GM18507 (cell line): ENCODE results near the gene CACNG4.
"Not testable (repeated sequence)": the region's sequence is repeated elsewhere in the genome, so short reads cannot be mapped to it uniquely, and the experiment has no call there.

Experiments used
- DNase-seq: peaks from one replicate; pipeline ENCODE4 v3.0.0; 2011; ENCODE audit warnings: low read depth; ENCODE audit not compliant: insufficient read length; ENCODE audit errors: extremely low spot score
- FAIRE-seq: peaks from 2 replicates; lab custom pipeline; 2011; peaks lifted over from hg19 to GRCh38; lab: Jason Lieb, UNC

CACNG4 gene

GRCh38 chr17:66957951-66958579 is 6.4 kb upstream of the CACNG4 start:
- FAIRE-seq (no peak), DNase-seq (no peak)

DNA sequence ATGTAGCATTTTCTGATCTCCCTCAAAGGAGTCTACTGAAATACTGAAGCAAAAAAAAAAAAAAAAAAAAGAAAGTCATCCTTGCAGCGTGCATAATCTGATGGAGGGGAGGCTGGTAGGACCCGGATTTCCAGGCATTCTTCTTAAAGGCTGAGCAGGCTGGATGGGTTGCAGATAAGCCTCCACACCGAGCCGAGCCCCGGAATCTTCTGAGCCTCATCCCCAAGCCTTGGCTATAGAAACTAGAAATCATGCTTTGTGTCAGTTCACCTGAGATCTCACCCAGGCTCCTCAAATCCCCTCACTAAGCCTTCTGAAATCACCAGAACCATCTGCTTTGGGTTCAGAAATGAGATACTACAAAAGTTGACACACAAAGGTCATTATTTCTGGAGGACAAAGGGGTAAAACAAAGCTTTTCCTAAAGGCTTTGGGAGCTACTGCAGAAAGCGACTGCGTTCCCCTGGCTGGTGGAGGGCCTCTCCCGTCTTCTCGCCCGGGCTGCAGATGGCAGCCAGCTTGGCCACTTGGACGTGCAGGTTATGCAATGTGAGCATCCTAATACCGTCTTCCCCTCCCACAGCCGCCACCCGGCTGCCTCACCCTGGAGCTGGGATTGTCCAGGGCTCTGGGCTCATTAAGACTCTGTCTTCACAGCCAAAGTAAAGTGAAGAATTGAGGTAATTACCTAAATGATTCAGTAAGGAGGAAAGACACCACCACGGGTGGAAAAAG is 4.7 kb upstream of the CACNG4 start:
- FAIRE-seq: no peak
- no peak for DNase-seq

DNA sequence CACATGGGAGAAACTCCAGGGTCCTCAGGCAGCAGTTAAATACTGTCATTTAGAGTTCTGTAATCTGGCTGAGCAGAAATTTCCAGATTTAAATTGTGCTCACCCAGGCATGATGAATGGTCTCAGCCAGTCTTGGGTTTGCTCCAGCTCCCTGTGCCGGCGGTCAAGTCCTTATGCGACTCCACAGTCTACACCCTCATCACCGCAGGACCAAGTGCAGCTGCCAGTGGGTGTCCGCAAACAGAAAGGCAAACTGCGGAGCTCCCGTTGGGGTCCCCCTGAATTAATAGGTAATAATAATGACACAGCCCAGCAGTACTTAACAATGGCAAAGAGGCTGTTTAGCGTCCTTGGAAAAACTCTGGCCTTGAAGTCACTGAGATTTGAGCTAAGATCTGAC is 3.9 kb upstream of the CACNG4 start:
- DNase-seq (no peak), FAIRE-seq (no peak)

- DNase-seq (no peak), FAIRE-seq (no peak)
Observed at GRCh38 chr17:66963521-66963908, 992 bp upstream of the CACNG4 start.

DNA sequence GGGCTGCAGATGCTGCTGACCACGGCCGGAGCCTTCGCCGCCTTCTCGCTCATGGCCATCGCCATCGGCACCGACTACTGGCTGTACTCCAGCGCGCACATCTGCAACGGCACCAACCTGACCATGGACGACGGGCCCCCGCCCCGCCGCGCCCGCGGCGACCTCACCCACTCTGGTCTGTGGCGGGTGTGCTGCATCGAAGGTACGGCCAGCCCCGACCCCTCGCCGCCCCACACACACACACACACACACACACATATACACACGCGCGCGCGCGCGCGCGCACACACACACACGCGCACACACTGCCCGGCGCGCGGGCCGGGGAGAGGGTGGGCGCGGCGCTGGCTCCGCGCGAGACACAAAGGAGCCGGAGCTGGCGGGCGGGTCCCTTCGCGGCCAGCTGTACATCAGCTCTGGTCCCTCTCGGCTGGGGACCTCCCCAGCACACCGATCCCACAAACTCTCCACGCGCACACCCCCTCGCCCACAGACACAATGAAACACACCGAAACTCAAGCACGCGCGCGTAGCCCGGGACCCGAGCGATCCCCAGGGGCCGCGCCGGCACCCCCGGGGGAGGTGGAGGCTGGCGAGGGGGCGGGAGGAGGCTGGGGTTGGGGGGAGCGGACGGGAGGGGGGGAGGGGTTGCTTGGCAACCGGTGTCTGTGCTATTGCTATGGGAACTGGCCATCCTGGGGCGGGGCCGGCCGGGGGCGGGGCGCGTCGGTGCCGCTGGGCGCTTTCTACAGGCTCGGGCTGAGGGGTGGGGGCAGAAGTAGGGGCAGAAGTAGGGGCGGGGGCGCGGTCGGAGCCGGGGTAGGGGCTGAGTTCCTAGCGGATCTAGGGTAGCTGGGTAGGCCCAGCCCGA is 658 bp downstream of the CACNG4 start:
- FAIRE-seq (no peak), DNase-seq (no peak)

- FAIRE-seq: no peak
- no peak for DNase-seq
Observed at GRCh38 chr17:66965801-66966262, 1.3 kb downstream of the CACNG4 start.

- DNase-seq (no peak), FAIRE-seq (no peak)
Observed at GRCh38 chr17:66966298-66966697, 1.8 kb downstream of the CACNG4 start.

- FAIRE-seq: no peak
Observed at GRCh38 chr17:66966704-66967418, 2.4 kb downstream of the CACNG4 start.

GRCh38 chr17:66967837-66968543 is 3.5 kb downstream of the CACNG4 start:
- FAIRE-seq (no peak), DNase-seq (no peak)

More at GRCh38 chr17:66966704-66967418, 2.4 kb downstream of the CACNG4 start:
- DNase-seq: no peak

DNA sequence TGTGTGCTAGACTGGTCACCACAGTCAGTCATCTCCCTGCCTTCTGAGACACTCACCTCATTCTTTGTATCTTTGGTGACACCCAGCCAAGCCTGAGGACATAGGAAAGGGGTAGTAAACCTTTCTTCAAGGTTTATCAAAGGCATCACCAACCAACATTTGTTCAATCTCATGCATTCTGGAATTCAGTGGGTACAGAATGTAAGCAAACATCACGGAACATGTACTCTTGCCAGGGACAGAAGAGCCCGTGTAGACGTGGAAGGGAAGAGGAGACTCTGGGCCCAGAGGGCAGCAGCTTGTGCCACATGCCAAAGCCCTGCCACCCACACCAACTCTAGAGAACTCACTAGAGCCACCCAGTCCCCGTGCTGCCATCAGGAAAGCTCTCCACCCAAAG is 4.4 kb downstream of the CACNG4 start:
- FAIRE-seq: no peak

DNA sequence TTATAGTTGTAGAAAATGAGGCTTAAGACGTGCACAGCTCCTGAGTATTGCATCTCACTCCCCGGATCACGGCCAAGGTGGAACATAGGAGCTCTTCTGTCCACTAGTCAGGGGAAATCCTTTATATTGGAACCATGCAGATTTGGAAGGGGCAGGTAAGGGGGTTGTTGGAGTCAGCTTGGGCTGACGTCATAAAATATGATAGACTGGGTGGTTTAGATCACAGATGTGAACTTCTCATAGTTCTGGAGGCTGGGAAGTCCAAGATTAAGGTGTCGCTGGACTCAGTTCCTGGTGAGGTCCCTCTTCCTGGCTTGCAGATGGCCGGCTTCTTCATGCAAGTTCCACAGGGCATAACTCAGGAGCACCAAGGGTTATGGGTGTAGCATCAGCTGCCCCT is 5.6 kb downstream of the CACNG4 start:
- FAIRE-seq: no peak
- DNase-seq: no peak

More for the DNA sequence above, 4.4 kb downstream of the CACNG4 start:
- no peak for DNase-seq

- no peak for DNase-seq
Observed at GRCh38 chr17:66970797-66971196, 6.3 kb downstream of the CACNG4 start.

GRCh38 chr17:66971264-66971663 is 6.8 kb downstream of the CACNG4 start:
- DNase-seq (no peak), FAIRE-seq (no peak)

More at GRCh38 chr17:66970797-66971196, 6.3 kb downstream of the CACNG4 start:
- no peak for FAIRE-seq

DNA sequence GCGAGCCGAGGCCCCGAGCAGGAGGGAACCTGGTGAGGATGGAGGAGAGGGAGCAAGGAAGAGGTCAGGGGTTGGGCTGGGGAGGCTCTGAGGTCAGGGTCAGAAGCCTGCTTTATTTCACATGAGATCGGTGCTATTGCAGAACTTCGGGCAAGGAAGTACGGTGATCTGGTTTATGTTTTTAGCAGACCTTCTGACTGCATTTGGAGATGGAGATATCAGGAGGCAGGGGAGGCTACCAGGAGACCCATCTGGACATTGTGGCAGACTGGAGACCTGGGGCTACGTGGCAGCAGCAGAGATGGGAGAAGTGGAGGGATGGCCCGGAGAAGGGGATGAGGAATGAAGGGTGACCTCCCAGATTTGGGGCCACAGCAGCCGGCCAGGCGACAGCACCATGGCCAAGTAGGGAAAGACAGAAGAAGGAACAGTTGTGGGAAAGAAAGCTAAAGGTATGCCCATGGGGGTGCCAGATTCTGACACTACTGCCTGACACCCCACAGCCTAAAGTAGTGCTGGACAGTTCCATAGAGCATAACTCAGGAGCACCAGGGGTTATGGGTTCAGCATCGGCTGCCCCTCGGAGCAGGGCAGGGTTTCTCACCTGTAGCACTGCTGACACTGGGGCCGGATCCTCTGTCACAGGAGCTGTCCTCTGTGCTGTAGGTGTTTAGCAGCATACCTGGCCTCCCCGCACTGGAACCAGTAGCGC is 7.4 kb downstream of the CACNG4 start:
- FAIRE-seq (no peak), DNase-seq (no peak)

DNA sequence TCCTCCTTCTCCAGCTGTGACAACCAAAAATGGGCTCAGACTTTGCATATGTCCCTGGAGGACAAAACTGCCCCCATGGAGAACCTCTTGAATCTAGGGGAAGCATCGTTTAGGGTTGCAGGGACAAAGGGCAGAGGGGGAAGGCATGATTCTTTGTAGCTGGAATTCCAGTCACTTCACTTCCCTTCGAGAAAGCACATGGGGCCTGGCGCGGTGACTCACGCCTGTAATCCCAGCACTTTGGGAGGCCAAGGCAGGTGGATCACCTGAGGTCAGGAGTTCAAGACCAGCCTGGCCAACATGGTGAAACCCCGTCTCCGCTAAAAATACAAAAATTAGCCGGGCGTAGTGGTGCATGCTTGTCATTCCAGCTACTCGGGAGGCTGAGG is 7.9 kb downstream of the CACNG4 start:
- FAIRE-seq: not testable (repeated sequence)

GRCh38 chr17:66975188-66975587 is 10.7 kb downstream of the CACNG4 start:
- FAIRE-seq (no peak), DNase-seq (no peak)

More for the DNA sequence above, 7.9 kb downstream of the CACNG4 start:
- DNase-seq: not testable (repeated sequence)

- DNase-seq: no peak
- FAIRE-seq: no peak
Observed at GRCh38 chr17:66975614-66976378, 11.3 kb downstream of the CACNG4 start.

GRCh38 chr17:66976379-66976663 is 11.8 kb downstream of the CACNG4 start:
- FAIRE-seq: no peak
- no peak for DNase-seq
